ENCODE results near the gene TENM4. TPM values are rescaled to one million over a fixed set of nuclear protein-coding genes. Genes with fewer than 3 reads are reported as not detected.

TENM4 gene
- total and polyA plus RNA-seq, 2 of the 8 experiments (the other 6 are each of a cell fraction or from before 2014, with no cell fraction given), result 3.5 to 7.2 TPM

GRCh38 chr11:79369055-79369454, 71.8 kb downstream of the TENM4 start (continued):
- TF ChIP-seq, protein P1, sequence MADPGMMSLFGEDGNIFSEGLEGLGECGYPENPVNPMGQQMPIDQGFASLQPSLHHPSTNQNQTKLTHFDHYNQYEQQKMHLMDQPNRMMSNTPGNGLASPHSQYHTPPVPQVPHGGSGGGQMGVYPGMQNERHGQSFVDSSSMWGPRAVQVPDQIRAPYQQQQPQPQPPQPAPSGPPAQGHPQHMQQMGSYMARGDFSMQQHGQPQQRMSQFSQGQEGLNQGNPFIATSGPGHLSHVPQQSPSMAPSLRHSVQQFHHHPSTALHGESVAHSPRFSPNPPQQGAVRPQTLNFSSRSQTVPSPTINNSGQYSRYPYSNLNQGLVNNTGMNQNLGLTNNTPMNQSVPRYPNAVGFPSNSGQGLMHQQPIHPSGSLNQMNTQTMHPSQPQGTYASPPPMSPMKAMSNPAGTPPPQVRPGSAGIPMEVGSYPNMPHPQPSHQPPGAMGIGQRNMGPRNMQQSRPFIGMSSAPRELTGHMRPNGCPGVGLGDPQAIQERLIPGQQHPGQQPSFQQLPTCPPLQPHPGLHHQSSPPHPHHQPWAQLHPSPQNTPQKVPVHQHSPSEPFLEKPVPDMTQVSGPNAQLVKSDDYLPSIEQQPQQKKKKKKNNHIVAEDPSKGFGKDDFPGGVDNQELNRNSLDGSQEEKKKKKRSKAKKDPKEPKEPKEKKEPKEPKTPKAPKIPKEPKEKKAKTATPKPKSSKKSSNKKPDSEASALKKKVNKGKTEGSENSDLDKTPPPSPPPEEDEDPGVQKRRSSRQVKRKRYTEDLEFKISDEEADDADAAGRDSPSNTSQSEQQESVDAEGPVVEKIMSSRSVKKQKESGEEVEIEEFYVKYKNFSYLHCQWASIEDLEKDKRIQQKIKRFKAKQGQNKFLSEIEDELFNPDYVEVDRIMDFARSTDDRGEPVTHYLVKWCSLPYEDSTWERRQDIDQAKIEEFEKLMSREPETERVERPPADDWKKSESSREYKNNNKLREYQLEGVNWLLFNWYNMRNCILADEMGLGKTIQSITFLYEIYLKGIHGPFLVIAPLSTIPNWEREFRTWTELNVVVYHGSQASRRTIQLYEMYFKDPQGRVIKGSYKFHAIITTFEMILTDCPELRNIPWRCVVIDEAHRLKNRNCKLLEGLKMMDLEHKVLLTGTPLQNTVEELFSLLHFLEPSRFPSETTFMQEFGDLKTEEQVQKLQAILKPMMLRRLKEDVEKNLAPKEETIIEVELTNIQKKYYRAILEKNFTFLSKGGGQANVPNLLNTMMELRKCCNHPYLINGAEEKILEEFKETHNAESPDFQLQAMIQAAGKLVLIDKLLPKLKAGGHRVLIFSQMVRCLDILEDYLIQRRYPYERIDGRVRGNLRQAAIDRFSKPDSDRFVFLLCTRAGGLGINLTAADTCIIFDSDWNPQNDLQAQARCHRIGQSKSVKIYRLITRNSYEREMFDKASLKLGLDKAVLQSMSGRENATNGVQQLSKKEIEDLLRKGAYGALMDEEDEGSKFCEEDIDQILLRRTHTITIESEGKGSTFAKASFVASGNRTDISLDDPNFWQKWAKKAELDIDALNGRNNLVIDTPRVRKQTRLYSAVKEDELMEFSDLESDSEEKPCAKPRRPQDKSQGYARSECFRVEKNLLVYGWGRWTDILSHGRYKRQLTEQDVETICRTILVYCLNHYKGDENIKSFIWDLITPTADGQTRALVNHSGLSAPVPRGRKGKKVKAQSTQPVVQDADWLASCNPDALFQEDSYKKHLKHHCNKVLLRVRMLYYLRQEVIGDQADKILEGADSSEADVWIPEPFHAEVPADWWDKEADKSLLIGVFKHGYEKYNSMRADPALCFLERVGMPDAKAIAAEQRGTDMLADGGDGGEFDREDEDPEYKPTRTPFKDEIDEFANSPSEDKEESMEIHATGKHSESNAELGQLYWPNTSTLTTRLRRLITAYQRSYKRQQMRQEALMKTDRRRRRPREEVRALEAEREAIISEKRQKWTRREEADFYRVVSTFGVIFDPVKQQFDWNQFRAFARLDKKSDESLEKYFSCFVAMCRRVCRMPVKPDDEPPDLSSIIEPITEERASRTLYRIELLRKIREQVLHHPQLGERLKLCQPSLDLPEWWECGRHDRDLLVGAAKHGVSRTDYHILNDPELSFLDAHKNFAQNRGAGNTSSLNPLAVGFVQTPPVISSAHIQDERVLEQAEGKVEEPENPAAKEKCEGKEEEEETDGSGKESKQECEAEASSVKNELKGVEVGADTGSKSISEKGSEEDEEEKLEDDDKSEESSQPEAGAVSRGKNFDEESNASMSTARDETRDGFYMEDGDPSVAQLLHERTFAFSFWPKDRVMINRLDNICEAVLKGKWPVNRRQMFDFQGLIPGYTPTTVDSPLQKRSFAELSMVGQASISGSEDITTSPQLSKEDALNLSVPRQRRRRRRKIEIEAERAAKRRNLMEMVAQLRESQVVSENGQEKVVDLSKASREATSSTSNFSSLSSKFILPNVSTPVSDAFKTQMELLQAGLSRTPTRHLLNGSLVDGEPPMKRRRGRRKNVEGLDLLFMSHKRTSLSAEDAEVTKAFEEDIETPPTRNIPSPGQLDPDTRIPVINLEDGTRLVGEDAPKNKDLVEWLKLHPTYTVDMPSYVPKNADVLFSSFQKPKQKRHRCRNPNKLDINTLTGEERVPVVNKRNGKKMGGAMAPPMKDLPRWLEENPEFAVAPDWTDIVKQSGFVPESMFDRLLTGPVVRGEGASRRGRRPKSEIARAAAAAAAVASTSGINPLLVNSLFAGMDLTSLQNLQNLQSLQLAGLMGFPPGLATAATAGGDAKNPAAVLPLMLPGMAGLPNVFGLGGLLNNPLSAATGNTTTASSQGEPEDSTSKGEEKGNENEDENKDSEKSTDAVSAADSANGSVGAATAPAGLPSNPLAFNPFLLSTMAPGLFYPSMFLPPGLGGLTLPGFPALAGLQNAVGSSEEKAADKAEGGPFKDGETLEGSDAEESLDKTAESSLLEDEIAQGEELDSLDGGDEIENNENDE (IDR thresholded peaks at IDR 0.05; ENCODE audit: insufficient replicate concordance, low read length), result no peak
- no peak for TF ChIP-seq SP1 (IDR thresholded peaks at IDR 0.05; ENCODE audit: low read depth, low read length)
- TF ChIP-seq, protein P2, sequence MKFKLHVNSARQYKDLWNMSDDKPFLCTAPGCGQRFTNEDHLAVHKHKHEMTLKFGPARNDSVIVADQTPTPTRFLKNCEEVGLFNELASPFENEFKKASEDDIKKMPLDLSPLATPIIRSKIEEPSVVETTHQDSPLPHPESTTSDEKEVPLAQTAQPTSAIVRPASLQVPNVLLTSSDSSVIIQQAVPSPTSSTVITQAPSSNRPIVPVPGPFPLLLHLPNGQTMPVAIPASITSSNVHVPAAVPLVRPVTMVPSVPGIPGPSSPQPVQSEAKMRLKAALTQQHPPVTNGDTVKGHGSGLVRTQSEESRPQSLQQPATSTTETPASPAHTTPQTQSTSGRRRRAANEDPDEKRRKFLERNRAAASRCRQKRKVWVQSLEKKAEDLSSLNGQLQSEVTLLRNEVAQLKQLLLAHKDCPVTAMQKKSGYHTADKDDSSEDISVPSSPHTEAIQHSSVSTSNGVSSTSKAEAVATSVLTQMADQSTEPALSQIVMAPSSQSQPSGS (IDR thresholded peaks at IDR 0.05; ENCODE audit: low read length), result no peak
- TF ChIP-seq GABPA (IDR thresholded peaks at IDR 0.05; ENCODE audit: borderline replicate concordance, insufficient read depth, low read length), result no peak
- TF ChIP-seq EZH2 (IDR thresholded peaks at IDR 0.05; ENCODE audit: low read depth, low read length, severe bottlenecking), result no peak
